ENCODE measurements around the gene SERPINB4.

GRCh38 chr18:63603355-63603754 lies 40.7 kb downstream of the SERPINB4 start:
- TF ChIP-seq CTCF (IDR thresholded peaks at IDR 0.05) (no peak), POLR2AphosphoS5 (IDR thresholded peaks at IDR 0.05) (no peak), POLR2A (IDR thresholded peaks at IDR 0.05) (no peak)
